ENCODE measurements around the gene GAN. TPM values are rescaled to one million over a fixed set of nuclear protein-coding genes. Genes with fewer than 3 reads are reported as not detected.

The GAN gene
- total and polyA plus RNA-seq, 10 of the 15 experiments (the other 5 are each of a cell fraction or from before 2014, with no cell fraction given), result 0.42 to 8.4 (median 2.5) TPM

DNA sequence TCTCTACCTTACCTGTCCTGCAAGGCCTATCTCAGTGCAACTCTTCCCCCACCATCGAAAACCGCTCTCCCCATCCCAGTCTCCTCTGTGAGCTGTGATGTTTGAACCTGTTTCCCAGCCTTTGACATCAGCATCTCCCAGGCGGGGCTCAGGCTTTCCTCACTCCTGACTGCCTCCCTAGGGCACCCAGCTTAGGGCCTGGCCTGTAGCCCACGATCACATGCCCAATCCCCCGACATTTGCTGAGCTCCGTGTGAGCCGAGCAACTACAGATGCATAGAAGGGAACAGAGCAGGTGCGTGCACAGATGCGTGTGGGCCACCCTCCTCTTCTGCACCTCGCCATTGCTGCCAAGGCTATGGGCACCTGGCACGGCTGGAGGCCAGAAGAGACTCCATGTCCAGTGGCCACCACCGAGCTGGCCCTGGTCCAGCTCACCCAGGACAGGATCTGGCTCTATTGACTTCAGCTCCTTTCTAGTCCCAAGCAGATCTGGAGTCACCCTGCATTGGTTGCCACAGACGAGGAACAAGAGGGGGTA, 94.3 kb downstream of the GAN start (continued):
- TF ChIP-seq, protein P1, sequence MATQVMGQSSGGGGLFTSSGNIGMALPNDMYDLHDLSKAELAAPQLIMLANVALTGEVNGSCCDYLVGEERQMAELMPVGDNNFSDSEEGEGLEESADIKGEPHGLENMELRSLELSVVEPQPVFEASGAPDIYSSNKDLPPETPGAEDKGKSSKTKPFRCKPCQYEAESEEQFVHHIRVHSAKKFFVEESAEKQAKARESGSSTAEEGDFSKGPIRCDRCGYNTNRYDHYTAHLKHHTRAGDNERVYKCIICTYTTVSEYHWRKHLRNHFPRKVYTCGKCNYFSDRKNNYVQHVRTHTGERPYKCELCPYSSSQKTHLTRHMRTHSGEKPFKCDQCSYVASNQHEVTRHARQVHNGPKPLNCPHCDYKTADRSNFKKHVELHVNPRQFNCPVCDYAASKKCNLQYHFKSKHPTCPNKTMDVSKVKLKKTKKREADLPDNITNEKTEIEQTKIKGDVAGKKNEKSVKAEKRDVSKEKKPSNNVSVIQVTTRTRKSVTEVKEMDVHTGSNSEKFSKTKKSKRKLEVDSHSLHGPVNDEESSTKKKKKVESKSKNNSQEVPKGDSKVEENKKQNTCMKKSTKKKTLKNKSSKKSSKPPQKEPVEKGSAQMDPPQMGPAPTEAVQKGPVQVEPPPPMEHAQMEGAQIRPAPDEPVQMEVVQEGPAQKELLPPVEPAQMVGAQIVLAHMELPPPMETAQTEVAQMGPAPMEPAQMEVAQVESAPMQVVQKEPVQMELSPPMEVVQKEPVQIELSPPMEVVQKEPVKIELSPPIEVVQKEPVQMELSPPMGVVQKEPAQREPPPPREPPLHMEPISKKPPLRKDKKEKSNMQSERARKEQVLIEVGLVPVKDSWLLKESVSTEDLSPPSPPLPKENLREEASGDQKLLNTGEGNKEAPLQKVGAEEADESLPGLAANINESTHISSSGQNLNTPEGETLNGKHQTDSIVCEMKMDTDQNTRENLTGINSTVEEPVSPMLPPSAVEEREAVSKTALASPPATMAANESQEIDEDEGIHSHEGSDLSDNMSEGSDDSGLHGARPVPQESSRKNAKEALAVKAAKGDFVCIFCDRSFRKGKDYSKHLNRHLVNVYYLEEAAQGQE (IDR thresholded peaks at IDR 0.05; ENCODE audit: low read depth, low read length), result no peak
- TF ChIP-seq NR2F1 (conservative IDR thresholded peaks at IDR 0.05) (no peak), YY1 (IDR thresholded peaks at IDR 0.05; ENCODE audit: low read depth, low read length) (no peak)

DNA sequence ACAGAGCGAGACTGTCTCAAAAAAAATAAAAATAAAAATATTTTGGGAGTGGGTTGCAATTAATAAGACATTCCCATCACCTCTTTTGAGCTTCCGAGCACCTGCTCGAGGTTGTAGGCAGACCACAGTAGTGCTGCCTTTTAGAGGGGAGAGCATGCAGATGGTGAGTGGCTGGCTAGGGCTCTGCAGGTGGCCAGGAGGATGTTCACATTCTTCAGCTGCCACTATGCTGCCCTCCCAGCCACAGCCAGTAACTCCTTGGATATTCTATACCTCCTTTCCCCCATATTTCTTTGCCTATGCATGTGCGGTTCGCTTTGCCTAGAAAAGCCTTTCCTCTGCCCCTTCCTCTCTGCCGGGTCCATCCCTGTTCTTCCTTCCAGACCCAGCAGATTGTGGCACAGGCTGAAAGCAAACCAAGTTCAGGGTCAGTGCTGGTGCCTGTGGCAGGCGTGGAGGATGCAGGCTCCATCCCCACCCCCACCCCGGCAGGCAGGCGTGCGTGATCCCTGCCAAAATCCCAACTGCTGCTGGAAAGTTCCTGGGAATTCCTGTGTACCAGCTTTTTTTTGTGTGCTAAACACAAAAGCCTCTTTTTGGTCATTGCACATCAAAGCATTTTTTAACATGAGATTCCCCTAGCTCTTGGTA, 96.0 kb downstream of the GAN start:
- Histone ChIP-seq H3K36me3 (ENCODE audit: control insufficient read depth in 2 of 2, insufficient read depth in 2 of 2, low read length in 1 of 2) (no peaks in the 10 kb centered on the region), H3K4me1 (ENCODE audit: control insufficient read depth, insufficient read depth, low read length) (no peaks in the 10 kb centered on the region), H3K9me3 (replicated peaks; ENCODE audit: control insufficient read depth, insufficient read depth, low read length) (no peaks in the 10 kb centered on the region), H3K4me3 (no peak overlapping the region), H3K79me2 (ENCODE audit: control insufficient read depth, insufficient read depth, low read length) (no peaks in the 10 kb centered on the region), H3K27ac (ENCODE audit: control insufficient read depth, insufficient read depth) (no peak overlapping the region), H4K20me1 (ENCODE audit: control insufficient read depth, insufficient read depth) (no peaks in the 10 kb centered on the region), H3K9ac (ENCODE audit: control insufficient read depth, insufficient read depth, low read length) (no peak overlapping the region), H2AFZ (ENCODE audit: control insufficient read depth, low read depth, low read length) (no peak overlapping the region), H3K4me2 (ENCODE audit: control insufficient read depth, insufficient read depth) (no peak overlapping the region), H3K27me3 (replicated peaks in 1 of 2; ENCODE audit: control insufficient read depth in 2 of 2, insufficient read depth in 2 of 2, low read length in 1 of 2) (no peaks in the 10 kb centered on the region; a peak in 2 of 4 replicates)
- in situ Hi-C loops (cut with MboI) (no loop called here), intact Hi-C loops (cut with micrococcal nuclease; ENCODE audit: unreplicated experiment) (no loop called here)
- TF ChIP-seq CUX1 (IDR thresholded peaks at IDR 0.05; ENCODE audit: insufficient replicate concordance, low read depth, low read length) (no peak), MTA2 (IDR thresholded peaks at IDR 0.05; ENCODE audit: low read depth) (no peak)
- WGBS (ENCODE audit: insufficient coverage, insufficient replicate concordance, low lambda C conversion rate, missing lambda C conversion rate), result 40% methylated on average over 10 of the region's 10 CpGs
- RAD21 ChIA-PET (ENCODE audit: unreplicated experiment), result interaction anchor here (0.9 to 1.1 kb wide), 2 partner anchors 10 to 212 kb away, joined by 3 read pairs; no protein-coding TSS in a partner anchor
- CTCF ChIA-PET, result interaction anchor here (1.2 to 1.3 kb wide), 2 partner anchors 70 to 287 kb away, joined by 3 read pairs; no protein-coding TSS in a partner anchor
- DNase-seq (ENCODE audit: low read depth, low spot score), result no peak
- SMC1A ChIA-PET (ENCODE audit: uncharacterized antibody, unreplicated experiment), result interaction anchor here (0.6 to 1.6 kb wide), 3 partner anchors 68 to 212 kb away, joined by 3 to 4 read pairs (median 3); no protein-coding TSS in a partner anchor
- ATAC-seq, result no peak
- FAIRE-seq, result no peak
- no TSS peak for BruUV-seq (replicated peaks)
- POLR2A ChIA-PET, result interaction anchor here (1.2 kb wide), 1 partner anchor 9 kb away, joined by 3 read pairs; no protein-coding TSS in a partner anchor
